Right cardiac atrium (tissue), 5 donors: ENCODE measurements around the gene CLDN3. TPM values are rescaled to one million over a fixed set of nuclear protein-coding genes. Genes with fewer than 3 reads are reported as not detected.
A peak's percentile ranks its signal among the peaks of the same experiment; 100 is the strongest.
"Not testable (repeated sequence)": the region's sequence is repeated elsewhere in the genome, so short reads cannot be mapped to it uniquely, and the experiment has no call there.

Experiments
- ATAC-seq, 2 donors: fragments of 200-7000 bp; cut with Tn5 transposase; one replicate each; pipeline versions ENCODE4 v1.8.0 to v1.9.1; 2020; ENCODE audit warnings: moderate library complexity in 2 of 2, mild to moderate bottlenecking in 1 of 2
- DNase-seq, 3 donors: peaks; one replicate each; pipeline ENCODE4 v3.0.0-alpha.2; 2020
- H3K27ac ChIP-seq: one replicate; pipeline ENCODE4 v1.5.1; 2013; ENCODE audit warnings: mild to moderate bottlenecking, low read length, control low read depth, moderate library complexity
- H3K27me3 ChIP-seq: one replicate; pipeline ENCODE4 v1.6.1; 2013; ENCODE audit not compliant: control insufficient read depth, insufficient read depth
- H3K4me1 ChIP-seq: one replicate; pipeline ENCODE4 v1.6.1; 2013; ENCODE audit warnings: low read length; ENCODE audit not compliant: control insufficient read depth, insufficient read depth
- H3K4me3 ChIP-seq: one replicate; pipeline ENCODE4 v1.5.1; 2013; ENCODE audit warnings: low read length, control low read depth
- H3K9me3 ChIP-seq: one replicate; pipeline ENCODE4 v1.6.1; 2013; ENCODE audit warnings: low read length; ENCODE audit not compliant: control insufficient read depth
- WGBS: extraction: QIAGEN DNeasy Blood & Tissue Kit; methylation state at CpG from one replicate; pipeline ENCODE4 v1.1.7; 2013; 5-methylcytosine and 5-hydroxymethylcytosine counted together
- intact Hi-C, 4 donors: fragments of 100-400 bp; cut with DNase I; formaldehyde crosslinking; loops; one replicate each; pipeline versions ENCODE4 v1.11.0 to v1.14.0; 2022 to 2023
- polyA plus RNA-seq: library from polyadenylated mRNA; stranded (reverse); fragments of 200-250 nt; gene quantifications from one replicate; pipeline ENCODE4 v1.2.3, GENCODE V29; 2013
- total RNA-seq, 4 donors: library from RNA; stranded (reverse); fragmentation: NEBNext Ultra II Directional; extraction: Animal tissue kit (Norgen Biotek cat#: 25700); gene quantifications; one replicate each; pipeline ENCODE4 v1.2.1, GENCODE V29; 2021
- donor health status: healthy with polysubstance abuse.
- donor health status: DM: no; HTN: yes; CAD: no.
- donor health status: DM: no; HTN: no; CAD: no.
- donor health status: DM: no; HTN: yes; CAD: no; lungs with severe emphysema.
- donor health status: DM: yes; HTN: yes; CAD: no.

Gene CLDN3
- total and polyA plus RNA-seq, 5 donors, result not detected

GRCh38 chr7:73735528-73735905, 34.6 kb downstream of the CLDN3 start:
- Histone ChIP-seq H3K27me3 (no peaks in the 10 kb centered on the region), H3K27ac (no peak overlapping the region), H3K4me1 (no peaks in the 10 kb centered on the region), H3K4me3 (no peak overlapping the region), H3K9me3 (no peaks in the 10 kb centered on the region)
- WGBS, result 93% methylated on average over 8 of the region's 8 CpGs
- ATAC-seq (no peak), DNase-seq (peak in 2 of 3 donors; percentile 56 to 62)
- intact Hi-C loops, result no loop called here

DNA sequence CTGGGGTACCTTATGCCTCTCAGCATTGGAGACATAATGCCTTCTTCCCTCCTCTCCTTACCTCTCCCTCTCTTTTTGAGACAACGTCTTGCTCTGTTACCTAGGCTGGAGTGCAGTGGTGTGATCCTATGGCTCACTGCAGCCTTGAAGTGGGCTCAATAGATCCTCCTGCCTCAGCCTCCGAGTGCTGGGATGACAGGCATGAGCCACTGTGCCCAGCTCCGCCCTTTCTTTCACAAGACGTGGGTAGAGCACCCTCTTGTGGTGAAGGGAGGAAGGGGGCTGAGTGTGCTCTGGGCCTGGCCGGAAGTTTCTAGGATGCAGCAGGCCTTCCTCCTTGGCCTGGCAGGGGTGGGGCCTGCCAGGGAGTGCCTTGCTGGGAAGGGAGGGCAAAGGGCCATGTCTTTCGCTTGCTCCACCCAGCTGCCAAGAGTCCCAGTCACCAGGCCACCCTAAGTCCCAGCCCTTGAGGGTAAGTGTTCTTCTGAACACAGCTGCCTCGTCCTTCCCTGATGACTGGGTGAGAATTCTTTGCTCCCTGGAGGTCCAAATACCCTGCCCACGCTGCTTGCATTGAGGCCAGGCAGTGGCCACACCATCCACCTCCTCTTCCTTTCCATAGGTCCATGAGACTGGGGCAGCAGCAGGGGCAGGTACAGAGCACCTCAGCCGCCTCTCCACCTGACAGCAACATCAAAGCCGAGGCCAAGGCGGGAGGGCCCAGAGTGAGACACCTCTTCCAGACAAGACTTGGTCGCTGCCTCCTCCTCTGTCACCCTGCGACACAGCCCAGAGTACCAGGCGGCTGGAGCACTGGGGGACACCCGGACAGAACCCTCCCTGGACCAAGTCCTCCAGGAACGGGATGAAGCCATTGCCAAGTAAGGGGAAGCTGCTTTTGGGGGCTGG, 35.2 kb downstream of the CLDN3 start:
- Histone ChIP-seq H3K4me1 (no peaks in the 10 kb centered on the region), H3K4me3 (no peak overlapping the region), H3K27ac (no peak overlapping the region), H3K9me3 (no peaks in the 10 kb centered on the region), H3K27me3 (no peaks in the 10 kb centered on the region)
- 61% methylated on average over 16 of the region's 16 CpGs for WGBS
- peak; percentile 26 to 33 for ATAC-seq
- intact Hi-C loops, result no loop called here
- DNase-seq, result peak; percentile 68 to 83 (median 82)

DNA sequence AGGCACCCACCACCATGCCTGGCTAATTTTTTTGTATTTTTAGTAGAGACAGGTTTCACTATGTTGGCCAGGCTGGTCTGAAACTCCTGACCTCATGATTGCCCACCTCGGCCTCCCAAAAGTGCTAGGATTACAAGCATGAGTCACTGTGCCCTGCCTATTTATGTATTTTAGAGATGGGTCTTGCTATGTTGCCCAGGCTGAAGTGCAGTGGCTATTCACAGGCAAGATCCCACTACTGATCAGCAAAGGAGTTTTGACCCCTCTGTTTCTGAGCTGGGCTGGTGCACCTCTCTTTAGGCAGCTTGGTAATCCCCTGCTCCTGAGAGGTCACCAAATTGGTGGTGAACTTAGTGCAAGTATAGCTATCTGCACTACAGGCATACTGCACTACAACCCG, 37.7 kb downstream of the CLDN3 start:
- intact Hi-C loops, result no loop called here
- H3K9me3 ChIP-seq, result no peaks in the 10 kb centered on the region
- no peaks in the 10 kb centered on the region for H3K4me1 ChIP-seq
- no peak for ATAC-seq
- 63% methylated on average over 2 of the region's 2 CpGs for WGBS
- DNase-seq, result no peak
- no peak overlapping the region for H3K4me3 ChIP-seq
- no peaks in the 10 kb centered on the region for H3K27me3 ChIP-seq
- no peak overlapping the region for H3K27ac ChIP-seq

GRCh38 chr7:73730485-73730884, 39.6 kb downstream of the CLDN3 start:
- Histone ChIP-seq H3K4me1 (no peaks in the 10 kb centered on the region), H3K27ac (no peak overlapping the region), H3K9me3 (no peaks in the 10 kb centered on the region), H3K27me3 (no peaks in the 10 kb centered on the region), H3K4me3 (no peak overlapping the region)
- 32% methylated on average over 3 of the region's 3 CpGs for WGBS
- DNase-seq, result no peak
- intact Hi-C loops, result no loop called here
- ATAC-seq, result no peak

- no peak for ATAC-seq
- no peaks in the 10 kb centered on the region for H3K9me3 ChIP-seq
Measured at GRCh38 chr7:73728551-73728950, 41.5 kb downstream of the CLDN3 start.

GRCh38 chr7:73727952-73728351, 42.1 kb downstream of the CLDN3 start:
- 69% methylated on average over 3 of the region's 3 CpGs for WGBS
- no peak overlapping the region for H3K27ac ChIP-seq
- no peak for ATAC-seq

More at GRCh38 chr7:73728551-73728950, 41.5 kb downstream of the CLDN3 start:
- intact Hi-C loops, result loop anchor here in 1 of 4 donors (5.0 kb wide), 1 partner anchor 121 kb away; no protein-coding TSS in a partner anchor
- Histone ChIP-seq H3K4me3 (no peak overlapping the region), H3K27ac (no peak overlapping the region), H3K27me3 (no peaks in the 10 kb centered on the region), H3K4me1 (no peaks in the 10 kb centered on the region)
- 60% methylated on average over 5 of the region's 5 CpGs for WGBS
- DNase-seq, result no peak

GRCh38 chr7:73726083-73726466, 44.0 kb downstream of the CLDN3 start:
- no peaks in the 10 kb centered on the region for H3K4me1 ChIP-seq
- H3K4me3 ChIP-seq, result no peak overlapping the region
- H3K9me3 ChIP-seq, result no peaks in the 10 kb centered on the region
- H3K27me3 ChIP-seq, result no peaks in the 10 kb centered on the region
- no peak for DNase-seq
- intact Hi-C loops, result loop anchor here in 2 of 4 donors (2.0 to 5.0 kb wide), 2 partner anchors 119 kb away; no protein-coding TSS in a partner anchor
- 67% methylated on average over 1 of the region's 1 CpG for WGBS
- ATAC-seq, result peak in 1 of 2 donors; percentile 7
- H3K27ac ChIP-seq, result no peak overlapping the region

More at GRCh38 chr7:73727952-73728351, 42.1 kb downstream of the CLDN3 start:
- no peak for DNase-seq
- Histone ChIP-seq H3K4me1 (no peaks in the 10 kb centered on the region), H3K27me3 (no peaks in the 10 kb centered on the region), H3K4me3 (no peak overlapping the region), H3K9me3 (no peaks in the 10 kb centered on the region)
- intact Hi-C loops, result loop anchor here in 2 of 4 donors (2.0 to 5.0 kb wide), 2 partner anchors 121 kb away; no protein-coding TSS in a partner anchor

DNA sequence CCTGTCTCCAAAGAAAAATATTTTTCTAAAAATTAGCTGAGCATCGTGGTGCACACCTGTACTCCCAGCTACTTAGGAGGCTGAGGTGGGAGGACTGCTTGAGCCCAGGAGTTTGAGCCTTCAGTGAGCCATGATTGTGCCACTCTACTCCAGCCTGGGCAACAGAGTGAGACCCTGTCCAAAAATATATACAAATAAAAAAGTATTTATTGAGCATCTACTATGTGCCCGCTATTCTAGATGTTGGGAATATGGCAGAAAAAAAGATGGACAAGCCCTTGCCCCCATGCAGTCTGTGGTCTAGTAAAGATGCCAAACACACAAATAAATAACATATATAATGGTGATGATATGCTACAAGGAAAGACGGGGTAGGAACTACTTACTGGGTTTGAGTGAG, 46.3 kb downstream of the CLDN3 start:
- no peaks in the 10 kb centered on the region for H3K9me3 ChIP-seq
- H3K4me3 ChIP-seq, result no peak overlapping the region
- no peaks in the 10 kb centered on the region for H3K27me3 ChIP-seq
- no peaks in the 10 kb centered on the region for H3K4me1 ChIP-seq
- H3K27ac ChIP-seq, result no peak overlapping the region
- intact Hi-C loops, result loop anchor here in 2 of 4 donors (2.0 kb wide), 1 partner anchor 117 kb away; no protein-coding TSS in a partner anchor
- 91% methylated on average over 3 of the region's 3 CpGs for WGBS
- DNase-seq (no peak), ATAC-seq (no peak)

DNA sequence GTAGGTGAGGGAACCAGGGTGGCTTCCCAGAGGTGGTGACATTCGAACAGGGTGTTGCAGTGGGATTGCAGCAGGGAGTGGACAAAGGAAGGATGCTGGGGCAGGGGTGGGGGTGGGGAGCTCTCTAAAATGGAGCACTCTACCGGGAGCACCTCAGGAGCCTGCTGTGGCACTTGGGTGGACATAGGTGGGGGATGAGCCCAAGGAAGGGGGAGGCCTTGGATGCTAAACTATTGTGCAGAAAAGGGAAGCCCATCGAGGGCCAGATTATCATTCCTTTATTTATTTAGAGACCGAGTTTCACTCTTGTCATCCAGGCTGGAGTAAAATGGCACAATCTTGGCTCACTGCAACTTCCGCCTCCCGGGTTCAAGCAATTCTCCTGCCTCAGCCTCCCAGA, 47.3 kb downstream of the CLDN3 start:
- no peak for DNase-seq
- Histone ChIP-seq H3K27ac (no peak overlapping the region), H3K4me3 (no peak overlapping the region), H3K27me3 (no peaks in the 10 kb centered on the region), H3K4me1 (no peaks in the 10 kb centered on the region), H3K9me3 (no peaks in the 10 kb centered on the region)
- ATAC-seq, result no peak
- WGBS, result 66% methylated on average over 6 of the region's 6 CpGs
- intact Hi-C loops, result no loop called here

DNA sequence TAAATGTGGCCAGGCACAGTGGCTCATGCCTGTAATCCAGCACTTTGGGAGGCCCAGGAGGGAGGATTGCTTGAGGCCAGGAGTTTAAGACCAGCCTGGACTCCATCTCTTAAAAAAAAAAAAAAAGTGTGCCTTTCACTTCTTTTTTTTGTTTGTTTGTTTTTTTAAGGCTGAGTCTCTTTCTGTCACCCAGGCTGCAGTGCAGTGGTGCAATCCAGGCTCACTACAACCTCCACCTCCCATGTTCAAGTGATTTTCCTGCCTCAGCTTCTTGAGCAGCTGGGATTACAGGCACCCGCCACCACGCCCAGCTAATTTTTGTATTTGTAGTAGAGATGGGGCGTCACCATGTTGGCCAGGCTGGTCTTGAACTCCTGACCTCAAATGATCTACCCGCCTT, 47.9 kb downstream of the CLDN3 start:
- WGBS, result 84% methylated on average over 4 of the region's 4 CpGs
- H3K27me3 ChIP-seq, result not testable (repeated sequence)

GRCh38 chr7:73721377-73721817, 48.7 kb downstream of the CLDN3 start:
- Histone ChIP-seq H3K4me1 (no peaks in the 10 kb centered on the region), H3K27ac (no peak overlapping the region), H3K4me3 (no peak overlapping the region), H3K27me3 (no peaks in the 10 kb centered on the region), H3K9me3 (no peaks in the 10 kb centered on the region)
- intact Hi-C loops, result no loop called here
- ATAC-seq, result peak; percentile 66 to 72
- 56% methylated on average over 3 of the region's 3 CpGs for WGBS
- DNase-seq, result peak; percentile 66 to 85 (median 84)

More for the DNA sequence above, 47.9 kb downstream of the CLDN3 start:
- intact Hi-C loops, ATAC-seq, H3K9me3 ChIP-seq, DNase-seq, H3K4me3 ChIP-seq, H3K27ac ChIP-seq, H3K4me1 ChIP-seq: not testable (repeated sequence)
